Lung (tissue), 12 donors: ENCODE data around the gene NPS. TPM values are rescaled to one million over a fixed set of nuclear protein-coding genes. Genes with fewer than 3 reads are reported as not detected.
A peak's percentile ranks its signal among the peaks of the same experiment; 100 is the strongest.

Experiments
- ATAC-seq: fragments of 200-7000 bp; cut with Tn5 transposase; one replicate; pipeline ENCODE4 v1.9.1; 2020; ENCODE audit warnings: moderate number of reproducible peaks; ENCODE audit not compliant: insufficient read depth, low FRiP score
- DNase-seq, 3 donors: peaks; one replicate each; pipeline ENCODE4 v3.0.0-alpha.2; 2013 to 2017
- H3K27ac ChIP-seq, 2 donors: one replicate each; pipeline ENCODE4 v1.5.1; 2013; ENCODE audit warnings: mild to moderate bottlenecking in 2 of 2, moderate library complexity in 2 of 2, control low read depth in 1 of 2, inconsistent platforms in 1 of 2, low read depth in 1 of 2, low read length in 1 of 2
- H3K27me3 ChIP-seq, 3 donors: one replicate each; pipeline ENCODE4 v1.5.1; 2013; ENCODE audit warnings: low read length in 2 of 3; ENCODE audit not compliant: control insufficient read depth in 3 of 3, insufficient read depth in 3 of 3
- H3K36me3 ChIP-seq, 4 donors: one replicate each; pipeline ENCODE4 v1.5.1; 2013; ENCODE audit warnings: low read length in 4 of 4, mild to moderate bottlenecking in 1 of 4, moderate library complexity in 1 of 4; ENCODE audit not compliant: control insufficient read depth in 4 of 4, insufficient read depth in 4 of 4
- H3K4me1 ChIP-seq, 5 donors: one replicate each; pipeline ENCODE4 v1.5.1; 2013; ENCODE audit warnings: low read length in 5 of 5, mild to moderate bottlenecking in 2 of 5, moderate library complexity in 1 of 5; ENCODE audit not compliant: control insufficient read depth in 5 of 5, insufficient read depth in 5 of 5
- H3K4me3 ChIP-seq: one replicate; pipeline ENCODE4 v1.5.1; 2013; ENCODE audit warnings: mild to moderate bottlenecking, control low read depth, moderate library complexity
- H3K9ac ChIP-seq, 2 donors: one replicate each; pipeline ENCODE4 v1.5.1; 2013; ENCODE audit warnings: low read length in 2 of 2, control low read depth in 1 of 2; ENCODE audit not compliant: insufficient read depth in 1 of 2
- H3K9me3 ChIP-seq, 4 donors: one replicate each; pipeline ENCODE4 v1.5.1; 2013; ENCODE audit warnings: low read length in 3 of 4, mild to moderate bottlenecking in 1 of 4, moderate library complexity in 1 of 4; ENCODE audit not compliant: control insufficient read depth in 4 of 4, insufficient read depth in 3 of 4
- CTCF ChIP-seq: IDR thresholded peaks from 2 replicates; pipeline ENCODE4 v1.5.1; 2012; ENCODE audit warnings: mild to moderate bottlenecking; ENCODE audit errors: control extremely low read depth, extremely low read depth
- WGBS, 2 donors: extraction: QIAGEN DNeasy Blood & Tissue Kit; methylation state at CpG; one replicate each; pipeline ENCODE4 v1.1.7; 2013; 5-methylcytosine and 5-hydroxymethylcytosine counted together
- polyA plus RNA-seq, 2 donors: library from polyadenylated mRNA; stranded (reverse); fragments of 200-250 nt; gene quantifications; one replicate each; pipeline ENCODE4 v1.2.1, GENCODE V29; 2013
- total RNA-seq, 2 donors: library from RNA; depleted of rRNA in 1 of 2; stranded (reverse); fragments of >200 nt in 1 of 2; gene quantifications; one replicate each; pipeline ENCODE4 v1.2.1, GENCODE V29; 2014 to 2021
- donor health status: control.
- donor health status: control.
- donor health status: Bipolar disorder and iron deficiency.
- donor health status: healthy.
- donor health status: DM: yes; HTN: yes; CAD: no.

Gene NPS
- total and polyA plus RNA-seq, 4 donors: not detected

- Histone ChIP-seq H3K9ac (no peak overlapping the region), H3K4me3 (no peak overlapping the region), H3K4me1 (peaks cover 0 to 6% (median 0%) of the 10 kb centered on the region in 5 donors), H3K9me3 (peaks cover 0 to 7% (median 2%) of the 10 kb centered on the region in 4 donors), H3K27me3 (no peaks in the 10 kb centered on the region), H3K27ac (no peak overlapping the region), H3K36me3 (no peaks in the 10 kb centered on the region)
- no peak for TF ChIP-seq CTCF
- DNase-seq (no peak), ATAC-seq (no peak)
- 51 to 53% methylated on average over 1 of the region's 1 CpG for WGBS, 2 donors
Measured at GRCh38 chr10:127571386-127571785, 22.3 kb downstream of the NPS start.

GRCh38 chr10:127576051-127576450, 26.9 kb downstream of the NPS start:
- no peaks in the 10 kb centered on the region for H3K36me3 ChIP-seq
- no peak for TF ChIP-seq CTCF
- WGBS, 2 donors: 70 to 77% methylated on average over 3 of the region's 3 CpGs
- H3K27me3 ChIP-seq: no peaks in the 10 kb centered on the region
- H3K9ac ChIP-seq: no peak overlapping the region
- peaks cover 0 to 7% (median 2%) of the 10 kb centered on the region in 4 donors for H3K9me3 ChIP-seq
- DNase-seq (peak in 2 of 3 donors; percentile 34 to 61), ATAC-seq (no peak)
- H3K4me3 ChIP-seq: no peak overlapping the region
- H3K27ac ChIP-seq: no peak overlapping the region
- peaks cover 0 to 8% (median 5%) of the 10 kb centered on the region in 5 donors for H3K4me1 ChIP-seq

- DNase-seq: peak in 1 of 3 donors; percentile 10
- no peak for TF ChIP-seq CTCF
- Histone ChIP-seq H3K4me3 (no peak overlapping the region), H3K9ac (no peak overlapping the region), H3K36me3 (no peaks in the 10 kb centered on the region), H3K27me3 (no peaks in the 10 kb centered on the region), H3K27ac (peak overlapping the region in 1 of 2 donors; percentile 10), H3K9me3 (peaks cover 0 to 7% (median 2%) of the 10 kb centered on the region in 4 donors), H3K4me1 (peaks cover 0 to 8% (median 5%) of the 10 kb centered on the region in 5 donors)
- no peak for ATAC-seq
- WGBS, 2 donors: 11 to 17% methylated on average over 6 of the region's 6 CpGs
Measured at GRCh38 chr10:127576740-127577161, 27.6 kb downstream of the NPS start.
